Dedifferentiated amniotic fluid mesenchymal stem cell (primary cell): ENCODE measurements around the gene KPNA2.
"Not testable (repeated sequence)": the region's sequence is repeated elsewhere in the genome, so short reads cannot be mapped to it uniquely, and the experiment has no call there.

Experiments
- DNase-seq: peaks from one replicate; pipeline ENCODE4 v3.0.0-alpha.2; 2016; ENCODE audit errors: extremely low spot score

Gene KPNA2

GRCh38 chr17:68035523-68036303 lies at the start of gene KPNA2:
KPNA2 (plus strand) TSS chr17:68035735; CDS start chr17:68037133, 1,398 bp downstream.
- peak; percentile 98 for DNase-seq

- no peak for DNase-seq
Measured at GRCh38 chr17:67990909-67991308, 44.6 kb upstream of the KPNA2 start.

GRCh38 chr17:67992548-67993152 lies 42.9 kb upstream of the KPNA2 start:
- DNase-seq, result no peak

GRCh38 chr17:67993153-67993997 lies 42.2 kb upstream of the KPNA2 start:
- peak; percentile 62 for DNase-seq

- no peak for DNase-seq
Measured at GRCh38 chr17:67993998-67994361, 41.6 kb upstream of the KPNA2 start.

GRCh38 chr17:67994817-67995569 lies 40.5 kb upstream of the KPNA2 start:
- DNase-seq, result no peak

- DNase-seq, result no peak
Measured at GRCh38 chr17:67995570-67996263, 39.8 kb upstream of the KPNA2 start.

GRCh38 chr17:67996301-67997171 lies 39.0 kb upstream of the KPNA2 start, which contains the start of gene C17orf58:
C17orf58 (minus strand) TSS chr17:67996469; CDS start chr17:67996198, 271 bp downstream.
- not testable (repeated sequence) for DNase-seq

GRCh38 chr17:67998466-67998865 lies 37.1 kb upstream of the KPNA2 start:
- DNase-seq, result no peak

GRCh38 chr17:67999291-67999911 lies 36.1 kb upstream of the KPNA2 start:
- no peak for DNase-seq

GRCh38 chr17:68004201-68004600 lies 31.3 kb upstream of the KPNA2 start:
- no peak for DNase-seq

- no peak for DNase-seq
Measured at GRCh38 chr17:68006797-68007196, 28.7 kb upstream of the KPNA2 start.

- no peak for DNase-seq
Measured at GRCh38 chr17:68011199-68011665, 24.3 kb upstream of the KPNA2 start.

- no peak for DNase-seq
Measured at GRCh38 chr17:68013385-68013784, 22.1 kb upstream of the KPNA2 start.

- DNase-seq, result no peak
Measured at GRCh38 chr17:68015081-68015723, 20.3 kb upstream of the KPNA2 start.

GRCh38 chr17:68016838-68017237 lies 18.7 kb upstream of the KPNA2 start:
- no peak for DNase-seq

- DNase-seq, result not testable (repeated sequence)
Measured at GRCh38 chr17:68018493-68018892, 17.0 kb upstream of the KPNA2 start.

- no peak for DNase-seq
Measured at GRCh38 chr17:68019336-68019674, 16.2 kb upstream of the KPNA2 start.
